Right lobe of liver (tissue), 4 donors: ENCODE measurements around the gene MSH3.

ENCODE experiments used
- POLR2A ChIP-seq: fragments of 450-650 bp; IDR thresholded peaks from one replicate; pipeline ENCODE4 v1.6.1; 2017; ENCODE audit warnings: antibody characterized with exemption, mild to moderate bottlenecking
- TF ChIP-seq, protein P1 (sequence below), 4 donors: fragments of 200-600 bp in 3 of 4; fragments of 450-650 bp in 1 of 4; IDR thresholded peaks; one replicate each; pipeline versions ENCODE4 v1.5.1 to v1.8.0; 2016 to 2022; ENCODE audit warnings: antibody characterized with exemption in 4 of 4, mild to moderate bottlenecking in 2 of 4
- donor health status: DM: no; HTN: no; CAD: no.
- donor health status: DM: no; HTN: no; CAD: no.
- donor health status: DM: no; HTN: yes; CAD: no.

DNA sequence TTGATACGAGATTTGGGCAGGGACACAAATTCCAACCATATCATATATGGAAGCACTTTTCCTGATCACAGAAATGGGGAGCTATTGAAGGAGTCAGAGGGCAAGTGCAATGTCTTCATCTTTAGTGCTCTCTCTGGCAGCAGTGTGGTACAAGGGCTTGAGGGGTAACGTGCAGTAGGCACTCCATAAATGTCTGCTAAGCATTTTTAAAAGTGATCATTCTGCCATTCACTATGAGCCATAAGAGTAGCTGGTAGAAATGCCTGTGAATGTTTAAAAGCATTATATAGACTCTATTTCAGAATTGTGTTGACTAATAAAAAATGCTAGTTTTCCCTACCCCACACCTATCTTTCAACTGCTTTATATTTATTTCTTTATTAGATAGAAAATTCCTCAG is 61.4 kb downstream of the MSH3 start:
- TF ChIP-seq, protein P1, sequence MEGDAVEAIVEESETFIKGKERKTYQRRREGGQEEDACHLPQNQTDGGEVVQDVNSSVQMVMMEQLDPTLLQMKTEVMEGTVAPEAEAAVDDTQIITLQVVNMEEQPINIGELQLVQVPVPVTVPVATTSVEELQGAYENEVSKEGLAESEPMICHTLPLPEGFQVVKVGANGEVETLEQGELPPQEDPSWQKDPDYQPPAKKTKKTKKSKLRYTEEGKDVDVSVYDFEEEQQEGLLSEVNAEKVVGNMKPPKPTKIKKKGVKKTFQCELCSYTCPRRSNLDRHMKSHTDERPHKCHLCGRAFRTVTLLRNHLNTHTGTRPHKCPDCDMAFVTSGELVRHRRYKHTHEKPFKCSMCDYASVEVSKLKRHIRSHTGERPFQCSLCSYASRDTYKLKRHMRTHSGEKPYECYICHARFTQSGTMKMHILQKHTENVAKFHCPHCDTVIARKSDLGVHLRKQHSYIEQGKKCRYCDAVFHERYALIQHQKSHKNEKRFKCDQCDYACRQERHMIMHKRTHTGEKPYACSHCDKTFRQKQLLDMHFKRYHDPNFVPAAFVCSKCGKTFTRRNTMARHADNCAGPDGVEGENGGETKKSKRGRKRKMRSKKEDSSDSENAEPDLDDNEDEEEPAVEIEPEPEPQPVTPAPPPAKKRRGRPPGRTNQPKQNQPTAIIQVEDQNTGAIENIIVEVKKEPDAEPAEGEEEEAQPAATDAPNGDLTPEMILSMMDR (IDR thresholded peaks at IDR 0.05) = no peak
- TF ChIP-seq POLR2A = no peak
